NT2/D1 (cell line): ENCODE data around the gene HOXA9.
A peak's percentile ranks its signal among the peaks of the same experiment; 100 is the strongest.

Source experiments
- SUZ12 ChIP-seq: IDR thresholded peaks from 2 replicates; pipeline ENCODE4 v1.6.1; 2011; ENCODE audit not compliant: insufficient read length, insufficient read depth; ENCODE audit errors: extremely low read depth
- YY1 ChIP-seq: IDR thresholded peaks from 2 replicates; pipeline ENCODE4 v1.6.1; 2011; ENCODE audit not compliant: insufficient read length, insufficient read depth

- no peak for TF ChIP-seq YY1
- TF ChIP-seq SUZ12 = peak; percentile 48
Observed at GRCh38 chr7:27200761-27201579, 35.6 kb upstream of the HOXA9 start.
